Hepatocyte (in vitro differentiated cells): ENCODE data around the gene COL19A1. TPM values are rescaled to one million over a fixed set of nuclear protein-coding genes. Genes with fewer than 3 reads are reported as not detected.

Source experiments
- DNase-seq: peaks from one replicate; pipeline ENCODE4 v3.0.0-alpha.2; 2016; ENCODE audit warnings: low spot score
- H2AFZ ChIP-seq: fragments of 200-600 bp; sonication (generic); 2 replicates; pipeline ENCODE4 v1.6.0; 2016; ENCODE audit warnings: antibody characterized with exemption, mild to moderate bottlenecking
- H3K27ac ChIP-seq: fragments of 200-600 bp; sonication (generic); 2 replicates; pipeline ENCODE4 v1.5.1; 2016; ENCODE audit warnings: mild to moderate bottlenecking
- H3K27me3 ChIP-seq: fragments of 200-600 bp; sonication (generic); 2 replicates; pipeline ENCODE4 v1.6.1; 2016
- H3K36me3 ChIP-seq: fragments of 200-600 bp; sonication (generic); replicated peaks from 2 replicates; pipeline ENCODE4 v1.5.1; 2016; ENCODE audit warnings: low read depth; ENCODE audit not compliant: insufficient read depth
- H3K4me1 ChIP-seq: fragments of 200-600 bp; sonication (generic); 2 replicates; pipeline ENCODE4 v1.5.1; 2016; ENCODE audit warnings: mild to moderate bottlenecking, moderate library complexity; ENCODE audit not compliant: insufficient read depth
- H3K4me2 ChIP-seq: fragments of 200-600 bp; sonication (generic); 2 replicates; pipeline ENCODE4 v1.6.0; 2016
- H3K4me3 ChIP-seq: fragments of 200-600 bp; sonication (generic); 2 replicates; pipeline ENCODE4 v1.5.1; 2016; ENCODE audit warnings: mild to moderate bottlenecking
- H3K79me2 ChIP-seq: fragments of 200-600 bp; sonication (generic); 2 replicates; pipeline ENCODE4 v1.6.0; 2017; ENCODE audit warnings: mild to moderate bottlenecking
- H3K9me2 ChIP-seq: fragments of 200-600 bp; sonication (generic); replicated peaks from 2 replicates; pipeline ENCODE4 v1.6.0; 2017; ENCODE audit warnings: mild to moderate bottlenecking; ENCODE audit not compliant: insufficient read depth
- H3K9me3 ChIP-seq: fragments of 200-600 bp; sonication (generic); 2 replicates; pipeline ENCODE4 v1.5.1; 2016; ENCODE audit warnings: low read depth, mild to moderate bottlenecking
- H4K20me1 ChIP-seq: fragments of 200-600 bp; sonication (generic); 2 replicates; pipeline ENCODE4 v1.6.0; 2016; ENCODE audit warnings: mild to moderate bottlenecking; ENCODE audit not compliant: insufficient read depth, poor library complexity, severe bottlenecking
- CTCF ChIP-seq: fragments of 200-600 bp; sonication (generic); IDR thresholded peaks from 2 replicates; pipeline ENCODE4 v1.5.1; 2016; ENCODE audit warnings: antibody characterized with exemption, mild to moderate bottlenecking; ENCODE audit not compliant: poor library complexity
- EZH2 ChIP-seq: fragments of 200-600 bp; sonication (generic); IDR thresholded peaks from 2 replicates; pipeline ENCODE4 v1.6.1; 2016; ENCODE audit warnings: antibody characterized with exemption, mild to moderate bottlenecking, borderline replicate concordance
- EZH2phosphoT487 ChIP-seq: fragments of 200-600 bp; sonication (generic); IDR thresholded peaks from one replicate; pipeline ENCODE4 v1.6.1; 2018; ENCODE audit warnings: antibody characterized with exemption, mild to moderate bottlenecking, low read depth, moderate library complexity; ENCODE audit not compliant: unreplicated experiment, severe bottlenecking
- WGBS: methylation state at CpG from one replicate; pipeline ENCODE4 v1.1.6; 2016; ENCODE audit warnings: low lambda C conversion rate; ENCODE audit errors: missing lambda C conversion rate; 5-methylcytosine and 5-hydroxymethylcytosine counted together
- polyA plus RNA-seq: library from polyadenylated mRNA; unstranded; fragments of >200 nt; fragmentation: Nextera tagmentation; extraction: Ambion mirVana; gene quantifications from 2 replicates; pipeline ENCODE4 v1.2.1, GENCODE V29; 2016
- total RNA-seq: library from RNA; depleted of rRNA; stranded (reverse); fragments of >200 nt; gene quantifications from 2 replicates; pipeline ENCODE4 v1.2.3, GENCODE V29; 2014

Gene COL19A1
- total and polyA plus RNA-seq, 2 experiments from 2014 or later, result 1.1 to 1.2 TPM

GRCh38 chr6:69901361-69901760 lies 35.0 kb downstream of the COL19A1 start:
- DNase-seq, result no peak
- WGBS, result 93% methylated on average over 3 of the region's 3 CpGs
- no peak overlapping the region for H3K4me3 ChIP-seq
- no peaks in the 10 kb centered on the region for H3K4me1 ChIP-seq
- no peak overlapping the region for H2AFZ ChIP-seq
- H3K4me2 ChIP-seq, result no peak overlapping the region
- H3K27ac ChIP-seq, result no peak overlapping the region
- H3K36me3 ChIP-seq, result no peaks in the 10 kb centered on the region
- H3K9me3 ChIP-seq, result no peaks in the 10 kb centered on the region
- H3K27me3 ChIP-seq, result no peaks in the 10 kb centered on the region
- H4K20me1 ChIP-seq, result no peaks in the 10 kb centered on the region
- H3K9me2 ChIP-seq, result no peaks in the 10 kb centered on the region
- no peak for TF ChIP-seq EZH2phosphoT487
- TF ChIP-seq CTCF, result no peak
- TF ChIP-seq EZH2, result no peak
- H3K79me2 ChIP-seq, result no peaks in the 10 kb centered on the region

- no peak for TF ChIP-seq EZH2
- TF ChIP-seq EZH2phosphoT487, result no peak
- TF ChIP-seq CTCF, result no peak
- Histone ChIP-seq H2AFZ (no peak overlapping the region), H3K27me3 (no peaks in the 10 kb centered on the region), H3K4me3 (no peak overlapping the region), H3K9me3 (no peaks in the 10 kb centered on the region), H3K27ac (no peak overlapping the region), H3K4me1 (no peaks in the 10 kb centered on the region), H4K20me1 (no peaks in the 10 kb centered on the region), H3K79me2 (no peaks in the 10 kb centered on the region), H3K4me2 (no peak overlapping the region), H3K36me3 (no peaks in the 10 kb centered on the region), H3K9me2 (no peaks in the 10 kb centered on the region)
- no peak for DNase-seq
- WGBS, result 66% methylated on average over 1 of the region's 1 CpG
Measured at GRCh38 chr6:69907981-69908498, 41.7 kb downstream of the COL19A1 start.

- no peak overlapping the region for H3K4me3 ChIP-seq
- no peak for DNase-seq
- no peak overlapping the region for H3K27ac ChIP-seq
- H3K27me3 ChIP-seq, result no peaks in the 10 kb centered on the region
- H3K9me3 ChIP-seq, result no peaks in the 10 kb centered on the region
- peaks cover 12% of the 10 kb centered on the region for H3K4me1 ChIP-seq
- H3K79me2 ChIP-seq, result no peaks in the 10 kb centered on the region
- no peak overlapping the region for H2AFZ ChIP-seq
- no peaks in the 10 kb centered on the region for H3K9me2 ChIP-seq
- TF ChIP-seq CTCF (no peak), EZH2phosphoT487 (no peak), EZH2 (no peak)
- no peak overlapping the region for H3K4me2 ChIP-seq
- H3K36me3 ChIP-seq, result no peaks in the 10 kb centered on the region
- no peaks in the 10 kb centered on the region for H4K20me1 ChIP-seq
Measured at GRCh38 chr6:69913361-69913760, 47.0 kb downstream of the COL19A1 start.

- no peaks in the 10 kb centered on the region for H3K9me2 ChIP-seq
- TF ChIP-seq EZH2, result no peak
- TF ChIP-seq CTCF, result peak; percentile 20
- DNase-seq, result no peak
- H3K27me3 ChIP-seq, result no peaks in the 10 kb centered on the region
- H3K4me3 ChIP-seq, result no peak overlapping the region
- no peaks in the 10 kb centered on the region for H3K9me3 ChIP-seq
- no peaks in the 10 kb centered on the region for H3K79me2 ChIP-seq
- peaks cover 12% of the 10 kb centered on the region for H3K4me1 ChIP-seq
- no peak overlapping the region for H3K4me2 ChIP-seq
- no peak overlapping the region for H3K27ac ChIP-seq
- H3K36me3 ChIP-seq, result no peaks in the 10 kb centered on the region
- WGBS, result 39% methylated on average over 2 of the region's 2 CpGs
- H4K20me1 ChIP-seq, result no peaks in the 10 kb centered on the region
- H2AFZ ChIP-seq, result no peak overlapping the region
Measured at GRCh38 chr6:69914015-69914485, 47.7 kb downstream of the COL19A1 start.
